Measurements from ENCODE around the gene RIOK3.

DNA sequence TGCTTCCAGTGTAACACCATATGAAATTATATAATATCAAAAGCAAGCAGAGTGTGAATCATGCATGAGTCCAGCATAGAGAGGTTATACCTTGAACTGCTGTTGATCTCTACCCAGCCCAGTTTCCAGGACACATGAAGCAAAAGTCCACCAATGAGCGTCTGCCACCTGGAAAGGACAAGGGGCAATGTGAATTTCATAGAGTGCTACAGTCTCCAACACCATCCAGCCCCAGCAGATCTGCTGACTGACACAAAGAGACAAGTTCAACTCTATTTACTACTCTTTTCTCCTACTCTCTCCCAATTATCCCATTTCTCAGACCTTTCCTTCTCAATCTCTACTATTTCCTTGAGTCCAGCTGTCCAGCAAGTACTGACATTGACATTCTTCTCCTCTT, 31.8 kb upstream of the RIOK3 start:
- TF ChIP-seq EZH2 (IDR thresholded peaks at IDR 0.05; ENCODE audit: low read length, unreplicated experiment), result no peak
- TF ChIP-seq, protein P1, sequence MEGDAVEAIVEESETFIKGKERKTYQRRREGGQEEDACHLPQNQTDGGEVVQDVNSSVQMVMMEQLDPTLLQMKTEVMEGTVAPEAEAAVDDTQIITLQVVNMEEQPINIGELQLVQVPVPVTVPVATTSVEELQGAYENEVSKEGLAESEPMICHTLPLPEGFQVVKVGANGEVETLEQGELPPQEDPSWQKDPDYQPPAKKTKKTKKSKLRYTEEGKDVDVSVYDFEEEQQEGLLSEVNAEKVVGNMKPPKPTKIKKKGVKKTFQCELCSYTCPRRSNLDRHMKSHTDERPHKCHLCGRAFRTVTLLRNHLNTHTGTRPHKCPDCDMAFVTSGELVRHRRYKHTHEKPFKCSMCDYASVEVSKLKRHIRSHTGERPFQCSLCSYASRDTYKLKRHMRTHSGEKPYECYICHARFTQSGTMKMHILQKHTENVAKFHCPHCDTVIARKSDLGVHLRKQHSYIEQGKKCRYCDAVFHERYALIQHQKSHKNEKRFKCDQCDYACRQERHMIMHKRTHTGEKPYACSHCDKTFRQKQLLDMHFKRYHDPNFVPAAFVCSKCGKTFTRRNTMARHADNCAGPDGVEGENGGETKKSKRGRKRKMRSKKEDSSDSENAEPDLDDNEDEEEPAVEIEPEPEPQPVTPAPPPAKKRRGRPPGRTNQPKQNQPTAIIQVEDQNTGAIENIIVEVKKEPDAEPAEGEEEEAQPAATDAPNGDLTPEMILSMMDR (conservative IDR thresholded peaks at IDR 0.05; ENCODE audit: low read depth, low read length), result no peak
